Measurements from ENCODE around the gene MMP8.
"Not testable (repeated sequence)": the region's sequence is repeated elsewhere in the genome, so short reads cannot be mapped to it uniquely, and the experiment has no call there.

MMP8 gene

GRCh38 chr11:102724904-102725500, at the start of gene MMP8:
MMP8 (minus strand) TSS chr11:102724954; CDS start chr11:102724855, 99 bp downstream.
- no peak for DNase-seq

- no peak for DNase-seq
Measured at GRCh38 chr11:102773386-102773785, 48.6 kb upstream of the MMP8 start.

GRCh38 chr11:102771351-102771750, 46.6 kb upstream of the MMP8 start:
- no peak for DNase-seq

- DNase-seq = no peak
Measured at GRCh38 chr11:102770191-102770590, 45.4 kb upstream of the MMP8 start.

GRCh38 chr11:102767800-102768199, 43.0 kb upstream of the MMP8 start:
- no peak for DNase-seq

GRCh38 chr11:102763440-102763839, 38.7 kb upstream of the MMP8 start:
- DNase-seq = no peak

- DNase-seq = no peak
Measured at GRCh38 chr11:102762361-102762767, 37.6 kb upstream of the MMP8 start.

GRCh38 chr11:102761646-102762238, 37.0 kb upstream of the MMP8 start:
- DNase-seq = no peak

- no peak for DNase-seq
Measured at GRCh38 chr11:102760344-102761035, 35.7 kb upstream of the MMP8 start.

GRCh38 chr11:102757823-102758549, 33.2 kb upstream of the MMP8 start:
- DNase-seq = no peak

GRCh38 chr11:102753267-102753666, 28.5 kb upstream of the MMP8 start:
- no peak for DNase-seq

GRCh38 chr11:102751673-102752072, 26.9 kb upstream of the MMP8 start:
- no peak for DNase-seq

- no peak for DNase-seq
Measured at GRCh38 chr11:102749101-102749722, 24.5 kb upstream of the MMP8 start.

- peak; percentile 58 to 63 for DNase-seq
Measured at GRCh38 chr11:102746746-102747578, 22.2 kb upstream of the MMP8 start.

GRCh38 chr11:102734650-102735049, 9.9 kb upstream of the MMP8 start:
- no peak for DNase-seq

GRCh38 chr11:102733232-102733875, 8.6 kb upstream of the MMP8 start:
- peak; percentile 79 to 91 for DNase-seq

GRCh38 chr11:102730944-102731343, 6.2 kb upstream of the MMP8 start:
- DNase-seq = not testable (repeated sequence)

GRCh38 chr11:102729849-102730815, 5.4 kb upstream of the MMP8 start:
- DNase-seq = no peak

GRCh38 chr11:102727890-102728289, 3.1 kb upstream of the MMP8 start:
- no peak for DNase-seq

GRCh38 chr11:102722821-102723220, 1.9 kb downstream of the MMP8 start:
- no peak for DNase-seq
